ENCODE measurements around the gene ALDH1L1. TPM values are rescaled to one million over a fixed set of nuclear protein-coding genes. Genes with fewer than 3 reads are reported as not detected.

Gene ALDH1L1
- total RNA-seq, 1 donor from 2014 or later = not detected

DNA sequence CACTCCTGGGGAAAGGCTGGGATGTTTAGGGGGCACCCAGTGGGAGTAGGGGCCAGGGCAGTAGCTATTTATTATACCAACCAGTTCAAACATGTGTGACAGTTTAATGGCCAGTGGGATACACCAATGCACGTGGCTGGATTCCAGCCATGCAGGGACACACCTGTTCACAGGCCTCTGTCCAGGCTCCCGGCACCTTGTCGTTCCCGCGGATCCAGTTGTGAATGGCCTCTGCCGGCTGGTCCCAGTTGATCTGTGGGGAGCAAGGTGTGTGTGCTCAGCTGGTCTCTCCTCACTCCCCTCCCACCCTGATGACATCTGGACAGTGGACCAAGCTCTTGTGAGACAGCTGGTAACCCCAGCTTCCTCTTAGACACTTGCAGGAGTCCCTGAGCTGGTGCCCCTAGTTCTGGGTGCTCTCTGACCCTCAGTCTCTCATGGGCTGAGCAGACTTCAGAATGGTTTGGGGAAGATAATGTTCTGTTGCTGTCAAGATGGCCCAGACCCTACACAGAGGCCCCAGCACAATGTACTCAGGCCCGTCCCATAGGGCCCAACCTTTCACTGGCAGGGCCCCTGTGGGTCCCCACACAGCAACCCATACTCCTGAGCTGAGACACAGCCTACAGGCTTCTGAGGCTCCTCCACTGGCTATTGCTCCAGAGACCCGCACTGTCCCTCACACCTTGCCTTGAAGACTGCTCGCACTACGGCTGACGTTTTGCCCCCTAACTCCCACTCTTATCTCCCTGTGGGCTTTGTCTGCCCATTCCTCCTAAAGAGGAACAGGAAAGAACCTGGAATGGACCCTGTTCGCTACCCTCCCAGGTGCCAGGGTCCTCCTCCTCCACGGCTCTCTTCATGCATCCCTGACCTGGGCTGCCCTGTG is 25.8 kb downstream of the ALDH1L1 start:
- intact Hi-C loops (cut with micrococcal nuclease) = no loop called here

DNA sequence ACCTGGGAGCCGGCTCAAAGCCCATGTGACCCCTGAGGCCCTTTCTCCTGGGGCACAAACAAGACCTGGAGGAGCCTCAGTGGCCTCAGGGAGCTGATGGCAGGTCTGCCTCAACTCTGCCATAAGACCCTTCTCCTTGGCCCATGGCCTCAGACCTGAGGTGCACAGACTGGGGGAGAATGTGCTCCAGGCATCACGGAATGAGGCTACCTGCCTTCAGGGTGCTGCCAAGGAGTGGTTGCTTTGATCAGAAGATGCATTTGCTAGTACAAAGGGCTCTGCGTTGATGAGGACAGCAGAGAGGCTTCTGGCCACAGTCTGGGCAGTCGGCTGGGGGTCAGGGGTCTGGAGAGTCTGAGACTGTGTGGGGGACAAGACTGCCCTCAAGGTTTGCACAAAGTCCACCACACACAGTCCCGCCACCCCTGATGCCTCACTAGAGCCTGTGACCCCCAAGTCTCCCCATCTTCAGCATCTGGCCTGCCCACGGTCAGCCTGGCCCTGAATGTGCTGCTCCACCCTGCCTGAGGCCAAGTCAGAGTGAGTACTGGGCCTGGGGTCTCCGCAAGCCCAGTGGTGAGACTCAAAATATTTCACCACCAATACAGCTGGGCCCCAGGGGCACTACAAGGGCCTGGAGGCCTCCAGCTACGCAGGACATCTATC is 26.6 kb downstream of the ALDH1L1 start:
- intact Hi-C loops (cut with micrococcal nuclease) = no loop called here

DNA sequence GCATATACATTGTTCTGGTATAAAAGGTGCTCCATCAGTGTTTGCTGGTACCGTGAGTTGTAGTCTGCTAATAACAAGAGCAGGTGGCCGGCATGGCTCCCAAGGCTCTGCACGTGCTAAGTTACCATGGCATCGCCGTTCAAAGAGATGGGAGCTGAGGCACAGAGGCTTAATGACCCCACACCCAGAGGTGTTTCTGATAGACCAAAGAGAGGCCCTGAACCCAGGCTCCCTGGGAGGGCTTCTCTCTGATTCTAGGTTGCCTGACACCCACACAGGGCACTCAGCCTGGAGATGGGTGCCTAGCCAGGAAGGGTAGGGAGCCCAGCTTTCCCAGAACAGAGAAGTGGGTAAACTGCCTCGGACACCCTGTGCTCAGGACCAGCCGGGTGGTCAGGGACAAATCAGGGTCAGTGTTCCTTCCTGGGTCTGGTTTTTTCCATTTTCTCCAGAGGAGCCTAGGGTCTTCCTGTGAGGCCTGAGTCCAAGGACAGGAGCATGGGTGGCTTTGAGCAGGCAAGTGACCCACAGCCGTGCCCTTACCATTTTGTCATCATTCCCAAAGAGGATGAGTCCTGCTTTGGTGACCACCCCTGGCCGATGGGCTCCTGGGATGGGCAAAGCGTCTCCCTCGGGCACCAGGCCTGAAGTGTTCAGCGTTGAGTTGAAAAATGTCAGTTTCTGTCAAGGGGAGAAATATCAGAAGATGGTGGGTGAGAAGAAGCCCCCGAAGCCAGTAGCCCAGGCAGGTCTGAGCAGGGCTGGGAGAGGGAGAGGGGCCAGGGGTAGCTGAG is 27.3 kb downstream of the ALDH1L1 start:
- intact Hi-C loops (cut with micrococcal nuclease) = no loop called here

- intact Hi-C loops (cut with micrococcal nuclease) = no loop called here
These were observed 27.9 kb downstream of the ALDH1L1 start for GRCh38 chr3:126152458-126152857.

GRCh38 chr3:126151562-126152302 is 28.7 kb downstream of the ALDH1L1 start:
- intact Hi-C loops (cut with micrococcal nuclease) = no loop called here

DNA sequence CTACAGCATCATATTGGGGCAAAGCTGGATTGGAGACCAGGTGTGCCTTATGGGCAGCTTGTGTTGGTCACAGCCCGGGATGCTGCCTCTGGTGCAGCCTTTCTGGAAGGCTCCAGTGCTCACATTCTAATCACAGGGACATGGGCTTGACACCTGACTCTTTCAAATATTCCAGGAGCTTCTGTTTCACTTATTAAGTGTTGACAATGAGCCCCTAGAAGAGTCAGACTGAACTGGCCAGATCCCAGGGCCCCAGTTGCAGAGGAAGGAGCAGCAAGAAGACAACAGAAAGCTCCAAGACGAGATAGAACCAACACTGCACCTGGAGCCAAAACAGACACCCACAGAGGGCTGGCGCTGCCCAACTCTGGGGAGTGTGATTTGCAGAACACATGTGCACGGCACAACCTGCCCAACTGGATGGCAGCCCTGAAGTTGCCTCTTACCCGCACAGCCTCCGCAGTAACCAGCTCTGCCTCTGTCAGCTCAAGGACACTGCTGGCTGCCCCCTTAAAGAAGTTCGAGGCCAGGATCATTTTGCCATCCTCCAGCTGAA is 30.3 kb downstream of the ALDH1L1 start:
- intact Hi-C loops (cut with micrococcal nuclease) = no loop called here

DNA sequence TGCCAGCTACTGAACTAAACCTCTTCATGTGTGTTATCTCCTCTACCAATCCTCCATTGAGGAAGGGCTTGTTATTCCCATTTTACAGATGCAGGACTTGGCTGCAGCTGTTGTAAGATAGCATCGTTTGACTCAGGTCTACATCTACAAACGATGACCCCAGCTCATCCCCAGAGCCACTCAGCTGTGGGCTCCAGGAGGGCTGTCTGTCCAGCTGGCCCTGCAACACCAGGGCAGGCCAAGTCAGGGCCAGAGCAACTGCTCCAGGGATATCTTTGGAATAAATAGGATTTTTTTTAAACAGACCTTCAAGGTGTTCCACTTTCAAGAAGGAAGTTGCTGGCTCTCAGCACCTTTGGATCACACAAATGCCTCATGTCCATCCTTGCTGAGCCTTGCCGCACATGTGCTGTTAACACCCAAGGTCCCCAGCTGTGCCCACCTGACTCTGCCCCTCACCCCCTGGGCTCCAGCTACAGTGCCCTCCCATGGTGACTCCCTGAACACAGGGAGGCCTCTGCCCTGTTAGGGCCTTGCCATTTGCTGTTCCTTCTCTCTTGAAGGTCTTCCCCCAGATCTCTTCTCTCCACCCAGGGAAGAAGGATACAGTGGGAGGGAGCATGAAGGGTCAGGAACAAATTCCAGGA is 31.0 kb downstream of the ALDH1L1 start:
- intact Hi-C loops (cut with micrococcal nuclease) = no loop called here

DNA sequence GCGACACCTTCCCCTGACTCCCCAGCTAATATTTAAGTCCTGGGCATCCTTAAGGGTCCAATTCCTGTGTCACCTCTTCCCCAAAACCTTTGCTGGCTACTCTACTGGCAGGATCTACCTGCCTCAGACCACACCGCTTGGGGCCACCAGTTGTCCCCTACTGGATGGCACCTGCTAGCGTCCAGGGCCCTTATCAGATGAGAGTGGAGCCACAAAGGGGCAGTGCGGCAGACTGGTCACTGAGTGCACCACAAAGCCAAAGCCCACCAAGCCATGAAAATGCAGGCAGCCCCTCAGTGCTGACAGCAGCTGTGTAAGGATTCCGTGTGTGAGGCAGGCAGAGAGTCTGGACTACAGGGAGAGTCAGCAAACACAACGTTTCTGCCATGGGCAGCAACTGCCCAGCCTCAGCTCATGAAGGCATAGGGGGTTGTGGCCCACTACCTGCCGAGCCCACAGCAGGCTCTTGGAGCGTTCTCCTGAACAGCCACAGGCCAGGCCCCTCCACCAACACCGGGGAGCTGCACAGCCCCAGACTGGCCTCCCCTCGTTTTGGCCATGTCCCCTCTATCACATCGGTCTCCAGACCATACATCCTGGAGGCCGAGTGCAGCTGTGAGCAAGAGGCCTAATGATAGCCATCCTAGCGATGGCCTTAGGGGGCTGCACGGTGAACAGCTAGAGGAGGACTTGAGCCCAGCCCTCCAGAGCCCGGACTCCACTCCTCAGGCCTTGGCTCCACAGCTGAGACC is 32.3 kb downstream of the ALDH1L1 start:
- intact Hi-C loops (cut with micrococcal nuclease) = no loop called here

- intact Hi-C loops (cut with micrococcal nuclease) = no loop called here
These were observed 33.0 kb downstream of the ALDH1L1 start for GRCh38 chr3:126147147-126147931.

GRCh38 chr3:126146525-126147146 is 33.8 kb downstream of the ALDH1L1 start:
- intact Hi-C loops (cut with micrococcal nuclease) = no loop called here

- intact Hi-C loops (cut with micrococcal nuclease) = no loop called here
These were observed 34.4 kb downstream of the ALDH1L1 start for GRCh38 chr3:126146034-126146433.

- intact Hi-C loops (cut with micrococcal nuclease) = no loop called here
These were observed 37.7 kb downstream of the ALDH1L1 start for GRCh38 chr3:126142652-126143051.

DNA sequence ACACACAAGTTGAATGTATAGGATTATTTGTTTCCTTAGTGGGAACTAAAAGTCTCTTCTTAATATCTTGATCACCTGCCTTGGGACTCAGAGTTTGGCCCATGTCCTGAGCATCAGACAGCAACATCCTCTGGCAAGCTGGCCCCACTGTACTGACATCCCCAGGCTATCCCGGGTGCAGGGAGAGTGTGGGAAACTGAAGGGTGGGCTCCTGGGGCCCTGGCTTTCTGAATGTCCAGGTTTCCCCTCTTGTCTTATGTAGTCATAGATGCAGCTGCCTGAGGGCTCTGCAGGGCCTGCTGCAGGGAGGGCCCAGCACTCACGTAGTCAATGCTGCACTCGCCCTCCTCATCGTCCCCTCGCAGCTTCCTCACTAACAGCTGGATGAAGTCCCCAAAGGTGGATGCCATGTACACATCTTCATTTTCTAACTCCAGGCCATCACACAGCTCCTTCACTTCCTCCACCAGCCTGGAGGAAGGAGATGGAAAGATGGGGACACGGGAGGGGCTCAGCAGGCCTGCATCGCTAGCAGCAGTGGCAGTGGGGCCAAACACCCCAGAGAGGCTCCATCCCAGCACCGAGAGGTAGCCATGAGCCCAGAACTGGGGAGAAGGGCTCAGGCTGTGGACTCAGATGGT is 42.8 kb downstream of the ALDH1L1 start:
- intact Hi-C loops (cut with micrococcal nuclease) = loop anchor here (10.0 kb wide), 1 partner anchor 1407 kb away; no protein-coding TSS in a partner anchor

GRCh38 chr3:126136428-126137220 is 43.8 kb downstream of the ALDH1L1 start:
- intact Hi-C loops (cut with micrococcal nuclease) = loop anchor here (10.0 kb wide), 1 partner anchor 1408 kb away; no protein-coding TSS in a partner anchor

- intact Hi-C loops (cut with micrococcal nuclease) = loop anchor here (10.0 kb wide), 1 partner anchor 1409 kb away; no protein-coding TSS in a partner anchor
These were observed 44.8 kb downstream of the ALDH1L1 start for GRCh38 chr3:126135406-126136076.

DNA sequence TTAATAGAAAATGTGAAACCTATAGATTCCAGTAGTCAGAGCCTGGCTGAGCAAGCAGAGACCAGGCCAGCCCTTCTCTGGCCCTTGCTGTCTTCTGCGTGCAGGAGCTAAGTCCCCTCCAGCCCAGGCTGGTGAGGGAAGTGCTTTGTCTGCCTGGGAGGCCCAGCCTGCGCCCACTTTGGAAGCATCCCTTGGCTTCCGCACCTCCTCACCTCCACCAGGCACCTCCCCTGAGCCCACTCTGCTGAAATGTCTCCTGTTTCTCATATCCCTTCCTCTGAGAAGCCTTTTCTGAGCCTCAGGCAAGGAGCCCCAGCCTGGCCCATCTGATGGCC is 45.3 kb downstream of the ALDH1L1 start:
- intact Hi-C loops (cut with micrococcal nuclease) = loop anchor here (10.0 kb wide), 1 partner anchor 1410 kb away; no protein-coding TSS in a partner anchor

Data from T-helper 1 cell treated with Interleukin-12 subunit alpha and Interleukin-12 subunit beta and Interleukin-4 antibody, amounts not matched to agents 30 ng/mL and 1 ng/mL, for 36 hours (primary cell).